WTC11 (cell line): ENCODE results near the gene PLEKHA6. TPM values are rescaled to one million over a fixed set of nuclear protein-coding genes. Genes with fewer than 3 reads are reported as not detected.

Experiments
- ATAC-seq: fragments of 200-7000 bp; cut with Tn5 transposase; 2 replicates; pipeline ENCODE4 v1.10.0; 2021; ENCODE audit warnings: mild to moderate bottlenecking, moderate library complexity
- CTCF ChIA-PET: fragments of 300-600 bp; sonication (Branson Sonifier 250); formaldehyde crosslinking; loops from one replicate; lab custom pipeline; 2021; ENCODE audit warnings: antibody characterized with exemption; lab: Charles Lee
- POLR2A ChIA-PET: fragments of 350-600 bp; sonication (Branson Sonifier 250); formaldehyde crosslinking; loops from one replicate; lab custom pipeline; 2021; ENCODE audit warnings: antibody characterized with exemption; lab: Charles Lee
- DNase-seq: peaks from one replicate; pipeline ENCODE4 v3.0.0; 2021; ENCODE audit warnings: low spot score
- H3K27ac Mint-ChIP-seq: 2 replicates; pipeline ENCODE4 v1.8.0; 2021; ENCODE audit warnings: mixed read lengths
- H3K27me3 Mint-ChIP-seq: 2 replicates; pipeline ENCODE4 v1.8.0; 2021; ENCODE audit warnings: low read depth, mild to moderate bottlenecking, moderate library complexity, mixed read lengths
- H3K36me3 Mint-ChIP-seq: 2 replicates; pipeline ENCODE4 v1.8.0; 2021; ENCODE audit warnings: mixed read lengths
- H3K4me1 Mint-ChIP-seq: 2 replicates; pipeline ENCODE4 v1.8.0; 2022; ENCODE audit warnings: mixed read lengths
- H3K4me3 Mint-ChIP-seq: 2 replicates; pipeline ENCODE4 v1.8.0; 2021; ENCODE audit warnings: mild to moderate bottlenecking, moderate library complexity, mixed read lengths
- H3K9me3 Mint-ChIP-seq: 2 replicates; pipeline ENCODE4 v1.8.0; 2021; ENCODE audit warnings: mixed read lengths
- CREM ChIP-seq: sonication (generic); formaldehyde crosslinking; IDR thresholded peaks from 2 replicates; pipeline ENCODE4 v1.8.1; 2022; ENCODE audit warnings: mild to moderate bottlenecking, missing genetic modification reagents, moderate library complexity
- E2F1 ChIP-seq: sonication (generic); formaldehyde crosslinking; IDR thresholded peaks from 2 replicates; pipeline ENCODE4 v1.8.0; 2022; ENCODE audit warnings: mild to moderate bottlenecking, missing genetic modification reagents
- E2F5 ChIP-seq: sonication (generic); formaldehyde crosslinking; IDR thresholded peaks from 2 replicates; pipeline ENCODE4 v1.8.1; 2022; ENCODE audit warnings: mild to moderate bottlenecking, moderate library complexity, missing genetic modification reagents
- HMGA2 ChIP-seq: fragments of 250-450 bp; sonication (Bioruptor Pico); IDR thresholded peaks from 2 replicates; pipeline ENCODE4 v1.4.0; 2021; ENCODE audit warnings: mild to moderate bottlenecking, moderate library complexity
- IRF1 ChIP-seq: sonication (generic); formaldehyde crosslinking; IDR thresholded peaks from 2 replicates; pipeline ENCODE4 v1.8.0; 2023; ENCODE audit warnings: missing genetic modification reagents
- MLX ChIP-seq: sonication (generic); formaldehyde crosslinking; IDR thresholded peaks from 2 replicates; pipeline ENCODE4 v1.8.1; 2023; ENCODE audit warnings: mild to moderate bottlenecking, missing genetic modification reagents, moderate library complexity
- NR3C1 ChIP-seq: sonication (generic); formaldehyde crosslinking; conservative IDR thresholded peaks from 2 replicates; pipeline ENCODE4 v1.8.1; 2023; ENCODE audit warnings: low read depth, mild to moderate bottlenecking, missing genetic modification reagents
- RORB ChIP-seq: fragments of 250-450 bp; sonication (Bioruptor Pico); IDR thresholded peaks from 2 replicates; pipeline ENCODE4 v1.9.0; 2021; ENCODE audit warnings: mild to moderate bottlenecking
- SMAD4 ChIP-seq: sonication (generic); formaldehyde crosslinking; IDR thresholded peaks from 2 replicates; pipeline ENCODE4 v1.8.0; 2022; ENCODE audit warnings: mild to moderate bottlenecking, missing genetic modification reagents
- TCF7 ChIP-seq: sonication (generic); formaldehyde crosslinking; IDR thresholded peaks from 2 replicates; pipeline ENCODE4 v1.8.0; 2022; ENCODE audit warnings: mild to moderate bottlenecking, low read depth, missing genetic modification reagents, moderate library complexity
- TEAD1 ChIP-seq: sonication (generic); formaldehyde crosslinking; IDR thresholded peaks from 2 replicates; pipeline ENCODE4 v1.8.0; 2022; ENCODE audit warnings: mild to moderate bottlenecking, missing genetic modification reagents
- TEAD4 ChIP-seq: sonication (generic); formaldehyde crosslinking; IDR thresholded peaks from 2 replicates; pipeline ENCODE4 v1.8.0; 2022; ENCODE audit warnings: mild to moderate bottlenecking, missing genetic modification reagents
- USF2 ChIP-seq: sonication (generic); formaldehyde crosslinking; IDR thresholded peaks from 2 replicates; pipeline ENCODE4 v1.8.1; 2023; ENCODE audit warnings: mild to moderate bottlenecking, missing genetic modification reagents, moderate library complexity
- ZMAT4 ChIP-seq: fragments of 250-450 bp; sonication (Bioruptor Pico); IDR thresholded peaks from 2 replicates; pipeline ENCODE4 v1.9.0; 2021; ENCODE audit warnings: mild to moderate bottlenecking
- ZNF121 ChIP-seq: sonication (generic); formaldehyde crosslinking; IDR thresholded peaks from 2 replicates; pipeline ENCODE4 v1.8.0; 2023; ENCODE audit warnings: missing genetic modification reagents
- ZNF281 ChIP-seq: sonication (generic); formaldehyde crosslinking; IDR thresholded peaks from 2 replicates; pipeline ENCODE4 v1.8.0; 2023; ENCODE audit warnings: mild to moderate bottlenecking, missing genetic modification reagents
- ZNF396 ChIP-seq: fragments of 250-450 bp; sonication (Bioruptor Pico); IDR thresholded peaks from 2 replicates; pipeline ENCODE4 v1.8.0; 2021; ENCODE audit warnings: mild to moderate bottlenecking, moderate library complexity, borderline replicate concordance
- ZNF416 ChIP-seq: fragments of 250-450 bp; sonication (Bioruptor Pico); IDR thresholded peaks from 2 replicates; pipeline ENCODE4 v1.9.0; 2021; ENCODE audit warnings: mild to moderate bottlenecking, inconsistent platforms
- ZNF512 ChIP-seq: sonication (generic); formaldehyde crosslinking; IDR thresholded peaks from 2 replicates; pipeline ENCODE4 v1.8.1; 2022; ENCODE audit warnings: missing genetic modification reagents, borderline replicate concordance
- ZNF671 ChIP-seq: fragments of 250-450 bp; sonication (Bioruptor Pico); IDR thresholded peaks from 2 replicates; pipeline ENCODE4 v1.8.0; 2021; ENCODE audit warnings: mild to moderate bottlenecking
- total RNA-seq: library from RNA; stranded (reverse); gene quantifications from 3 replicates; pipeline ENCODE4 v1.2.3, GENCODE V29; 2021

Gene PLEKHA6
- total RNA-seq, 1 experiment from 2014 or later, result 11.6 TPM

- peak; percentile 38; the same call in 1 of the 2 replicates for TF ChIP-seq USF2 (CRISPR knock-in tag)
Measured at GRCh38 chr1:204254031-204254661, 105.6 kb downstream of the PLEKHA6 start (continued).

- ChIA-PET CTCF (interaction anchor here (4.1 kb wide), 1 partner anchor 45 kb away, joined by 34 read pairs; no protein-coding TSS in a partner anchor), POLR2A (no interaction called here)
- Mint-ChIP-seq H3K4me3 (no peak overlapping the region), H3K27me3 (no peaks in the 10 kb centered on the region), H3K4me1 (peaks cover 62% of the 10 kb centered on the region), H3K27ac (peak overlapping the region; percentile 51; the same call in 1 of the 2 replicates), H3K36me3 (no peaks in the 10 kb centered on the region), H3K9me3 (no peaks in the 10 kb centered on the region)
- TF ChIP-seq SMAD4 (CRISPR knock-in tag), result no peak
- TF ChIP-seq RORB (CRISPR knock-in tag), result no peak
- no peak for TF ChIP-seq TCF7
- no peak for TF ChIP-seq NR3C1 (CRISPR knock-in tag)
- no peak for TF ChIP-seq ZNF121 (CRISPR knock-in tag)
- no peak for TF ChIP-seq ZNF281 (CRISPR knock-in tag)
- no peak for TF ChIP-seq ZMAT4 (CRISPR knock-in tag)
- TF ChIP-seq ZNF416 (CRISPR knock-in tag), result no peak
- TF ChIP-seq TEAD4 (CRISPR knock-in tag), result no peak
- TF ChIP-seq MLX (CRISPR knock-in tag), result no peak
- TF ChIP-seq HMGA2 (CRISPR knock-in tag), result no peak
- no peak for TF ChIP-seq IRF1 (CRISPR knock-in tag)
- no peak for TF ChIP-seq ZNF512 (CRISPR knock-in tag)
- no peak for TF ChIP-seq CREM (CRISPR knock-in tag)
- TF ChIP-seq E2F1 (CRISPR knock-in tag), result no peak
- no peak for TF ChIP-seq TEAD1 (CRISPR knock-in tag)
- no peak for TF ChIP-seq E2F5 (CRISPR knock-in tag)
- TF ChIP-seq ZNF396 (CRISPR knock-in tag), result no peak
- TF ChIP-seq ZNF671 (CRISPR knock-in tag), result no peak
- no peak for DNase-seq
- ATAC-seq, result no peak
Measured at GRCh38 chr1:204251926-204252689, 107.6 kb downstream of the PLEKHA6 start.
